ENCODE results near the gene ZIC1.

ZIC1 gene

GRCh38 chr3:147397155-147397874 lies 11.8 kb upstream of the ZIC1 start:
- no peaks in the 10 kb centered on the region for H3K9me3 ChIP-seq (ENCODE audit: insufficient read depth, low read length)
- no peaks in the 10 kb centered on the region for H3K4me1 ChIP-seq (ENCODE audit: low read length)
- H3K4me2 ChIP-seq (ENCODE audit: low read length), result no peak overlapping the region
- no peaks in the 10 kb centered on the region for H3K27me3 ChIP-seq (ENCODE audit: low read depth, low read length)
- TF ChIP-seq CTCF (IDR thresholded peaks at IDR 0.05; ENCODE audit: low read depth, low read length) (no peak), EZH2phosphoT487 (IDR thresholded peaks at IDR 0.05; ENCODE audit: low read depth) (no peak)
- no peaks in the 10 kb centered on the region for H4K20me1 ChIP-seq (ENCODE audit: insufficient read depth, low read length)
- no peak overlapping the region for H3K4me3 ChIP-seq (ENCODE audit: low read length)
- no peak overlapping the region for H2AFZ ChIP-seq (ENCODE audit: low read depth, low read length)
- H3K9ac ChIP-seq (ENCODE audit: low read length), result no peak overlapping the region
- H3K79me2 ChIP-seq (ENCODE audit: low read length), result no peaks in the 10 kb centered on the region
- H3K36me3 ChIP-seq (replicated peaks; ENCODE audit: low read depth, low read length), result no peaks in the 10 kb centered on the region
- H3K27ac ChIP-seq (ENCODE audit: low read length), result no peak overlapping the region

DNA sequence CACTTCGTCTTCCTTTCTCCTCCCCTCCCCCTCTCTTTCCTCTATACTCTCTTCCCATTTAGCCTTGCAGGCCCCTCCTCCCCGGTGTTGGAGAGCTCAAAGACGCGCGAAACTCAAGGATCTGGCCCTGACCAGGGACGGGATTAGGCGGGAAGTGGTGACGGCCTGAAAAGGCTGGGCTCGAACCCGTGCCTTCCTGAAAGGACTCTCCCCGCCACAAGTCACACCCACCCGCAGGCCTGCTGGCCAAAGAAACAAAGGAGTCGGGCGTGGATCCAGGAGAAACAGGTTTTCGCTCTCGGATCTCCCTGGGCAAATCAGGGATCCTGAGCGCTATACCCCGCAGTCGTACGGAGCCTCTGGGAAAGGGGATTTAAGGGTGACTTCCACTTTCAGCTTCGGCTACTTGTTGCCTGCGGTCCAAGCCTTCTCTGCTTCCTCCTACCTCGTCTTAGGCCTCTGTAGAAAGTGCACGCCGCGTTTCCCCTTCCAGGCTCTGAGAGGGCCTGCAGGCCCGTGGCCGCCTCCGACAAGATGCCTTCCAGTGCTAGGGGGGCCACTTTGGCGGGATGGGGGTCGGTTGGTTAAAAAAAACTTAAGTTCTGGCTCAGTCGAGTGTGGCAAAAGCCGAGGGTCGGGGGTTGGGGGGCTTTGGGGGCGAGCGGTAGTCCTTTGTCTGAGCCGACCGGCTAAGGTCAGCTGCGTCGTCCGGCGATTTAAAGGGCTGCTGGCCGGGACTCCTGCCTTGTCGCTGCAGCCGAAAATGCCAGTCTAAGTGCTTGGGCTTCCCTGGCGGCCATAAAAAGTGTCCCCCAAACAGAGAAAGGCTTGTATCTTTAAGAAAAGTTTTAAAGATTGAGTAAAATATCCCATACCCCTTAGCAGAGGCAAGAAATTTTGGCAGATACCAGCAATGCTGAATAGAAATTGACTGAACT lies 11.0 kb upstream of the ZIC1 start:
- H2AFZ ChIP-seq (ENCODE audit: low read depth, low read length), result no peak overlapping the region
- no peaks in the 10 kb centered on the region for H3K79me2 ChIP-seq (ENCODE audit: low read length)

GRCh38 chr3:147398813-147399534 lies 10.2 kb upstream of the ZIC1 start:
- Histone ChIP-seq H4K20me1 (ENCODE audit: insufficient read depth, low read length) (no peaks in the 10 kb centered on the region), H2AFZ (ENCODE audit: low read depth, low read length) (no peak overlapping the region), H3K4me1 (ENCODE audit: low read length) (no peaks in the 10 kb centered on the region), H3K9ac (ENCODE audit: low read length) (no peak overlapping the region), H3K79me2 (ENCODE audit: low read length) (no peaks in the 10 kb centered on the region), H3K4me3 (ENCODE audit: low read length) (no peak overlapping the region), H3K27me3 (ENCODE audit: low read depth, low read length) (no peaks in the 10 kb centered on the region), H3K27ac (ENCODE audit: low read length) (no peak overlapping the region), H3K4me2 (ENCODE audit: low read length) (no peak overlapping the region), H3K9me3 (ENCODE audit: insufficient read depth, low read length) (no peaks in the 10 kb centered on the region), H3K36me3 (replicated peaks; ENCODE audit: low read depth, low read length) (no peaks in the 10 kb centered on the region)
- TF ChIP-seq EZH2phosphoT487 (IDR thresholded peaks at IDR 0.05; ENCODE audit: low read depth) (no peak), CTCF (IDR thresholded peaks at IDR 0.05; ENCODE audit: low read depth, low read length) (no peak)

More for the DNA sequence above, 11.0 kb upstream of the ZIC1 start:
- Histone ChIP-seq H3K4me2 (ENCODE audit: low read length) (no peak overlapping the region), H3K27ac (ENCODE audit: low read length) (no peak overlapping the region), H3K9me3 (ENCODE audit: insufficient read depth, low read length) (no peaks in the 10 kb centered on the region), H3K27me3 (ENCODE audit: low read depth, low read length) (no peaks in the 10 kb centered on the region), H3K9ac (ENCODE audit: low read length) (no peak overlapping the region), H3K4me1 (ENCODE audit: low read length) (no peaks in the 10 kb centered on the region), H3K4me3 (ENCODE audit: low read length) (no peak overlapping the region), H4K20me1 (ENCODE audit: insufficient read depth, low read length) (no peaks in the 10 kb centered on the region), H3K36me3 (replicated peaks; ENCODE audit: low read depth, low read length) (no peaks in the 10 kb centered on the region)
- TF ChIP-seq EZH2phosphoT487 (IDR thresholded peaks at IDR 0.05; ENCODE audit: low read depth), result no peak
- TF ChIP-seq CTCF (IDR thresholded peaks at IDR 0.05; ENCODE audit: low read depth, low read length), result no peak

Data from OCI-LY3 (cell line).